ENCODE results near the gene CXCL9. TPM values are rescaled to one million over a fixed set of nuclear protein-coding genes. Genes with fewer than 3 reads are reported as not detected.

Gene CXCL9
- total RNA-seq (2021; ENCODE audit: unreplicated experiment) (not detected), Bru-seq, nascent RNA (not detected), BruChase-seq, experiment 1, labeled RNA remaining after a 2-hour chase (not detected), BruChase-seq, experiment 2, labeled RNA remaining after a 6-hour chase (not detected)
- not detected for polyA plus RNA-seq (2012; ENCODE audit: insufficient read length)
- long read RNA-seq: 0 reads

- ChIA-PET POLR2A (no interaction called here), CTCF (no interaction called here)
- Histone ChIP-seq H3K4me3 (ENCODE audit: low read depth in 2 of 2, low read length in 2 of 2) (no peak within 1 kb of the TSS), H3K36me3 (ENCODE audit: control insufficient read depth, insufficient read depth, low read length) (no peaks in the 10 kb centered on the region), H3K27ac (ENCODE audit: low read length) (no peak within 1 kb of the TSS), H3K27me3 (ENCODE audit: control insufficient read depth, insufficient read depth, low read length) (no peaks in the 10 kb centered on the region; the same call in 1 of the 2 replicates), H3K9me3 (ENCODE audit: control insufficient read depth, insufficient read depth, low read depth, low read length) (no peaks in the 10 kb centered on the region), H3K4me1 (ENCODE audit: control insufficient read depth, insufficient read depth, low read length) (no peaks in the 10 kb centered on the region)
- TF ChIP-seq CTCF (IDR thresholded peaks at IDR 0.05): no peak
- TF ChIP-seq, protein P1, sequence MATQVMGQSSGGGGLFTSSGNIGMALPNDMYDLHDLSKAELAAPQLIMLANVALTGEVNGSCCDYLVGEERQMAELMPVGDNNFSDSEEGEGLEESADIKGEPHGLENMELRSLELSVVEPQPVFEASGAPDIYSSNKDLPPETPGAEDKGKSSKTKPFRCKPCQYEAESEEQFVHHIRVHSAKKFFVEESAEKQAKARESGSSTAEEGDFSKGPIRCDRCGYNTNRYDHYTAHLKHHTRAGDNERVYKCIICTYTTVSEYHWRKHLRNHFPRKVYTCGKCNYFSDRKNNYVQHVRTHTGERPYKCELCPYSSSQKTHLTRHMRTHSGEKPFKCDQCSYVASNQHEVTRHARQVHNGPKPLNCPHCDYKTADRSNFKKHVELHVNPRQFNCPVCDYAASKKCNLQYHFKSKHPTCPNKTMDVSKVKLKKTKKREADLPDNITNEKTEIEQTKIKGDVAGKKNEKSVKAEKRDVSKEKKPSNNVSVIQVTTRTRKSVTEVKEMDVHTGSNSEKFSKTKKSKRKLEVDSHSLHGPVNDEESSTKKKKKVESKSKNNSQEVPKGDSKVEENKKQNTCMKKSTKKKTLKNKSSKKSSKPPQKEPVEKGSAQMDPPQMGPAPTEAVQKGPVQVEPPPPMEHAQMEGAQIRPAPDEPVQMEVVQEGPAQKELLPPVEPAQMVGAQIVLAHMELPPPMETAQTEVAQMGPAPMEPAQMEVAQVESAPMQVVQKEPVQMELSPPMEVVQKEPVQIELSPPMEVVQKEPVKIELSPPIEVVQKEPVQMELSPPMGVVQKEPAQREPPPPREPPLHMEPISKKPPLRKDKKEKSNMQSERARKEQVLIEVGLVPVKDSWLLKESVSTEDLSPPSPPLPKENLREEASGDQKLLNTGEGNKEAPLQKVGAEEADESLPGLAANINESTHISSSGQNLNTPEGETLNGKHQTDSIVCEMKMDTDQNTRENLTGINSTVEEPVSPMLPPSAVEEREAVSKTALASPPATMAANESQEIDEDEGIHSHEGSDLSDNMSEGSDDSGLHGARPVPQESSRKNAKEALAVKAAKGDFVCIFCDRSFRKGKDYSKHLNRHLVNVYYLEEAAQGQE (IDR thresholded peaks at IDR 0.05; ENCODE audit: insufficient read depth in 1 of 2, low read depth in 2 of 2, low read length in 1 of 2): no peak
- no peak for TF ChIP-seq TCF7L2 (IDR thresholded peaks at IDR 0.05; ENCODE audit: low read depth, low read length)
- TF ChIP-seq POLR2AphosphoS5 (IDR thresholded peaks at IDR 0.05; ENCODE audit: low read depth, low read length): no peak
- TF ChIP-seq SIN3A (IDR thresholded peaks at IDR 0.05; ENCODE audit: borderline replicate concordance, insufficient read depth, low read depth, low read length): no peak
- intact Hi-C loops (cut with micrococcal nuclease; ENCODE audit: unreplicated experiment) (no loop called here), in situ Hi-C loops (cut with HindIII; ENCODE audit: low pct_unique_long_range_greater_than_20kb, low sequenced_read_pairs) (no loop called here)
- BruUV-seq (replicated peaks): no TSS peak
- DNase-seq (ENCODE audit: low read depth, low spot score): no peak
- no peak for ATAC-seq
Measured at GRCh38 chr4:76007089-76007862, at the start of gene CXCL9. Gene CXCL9 (minus strand): TSS chr4:76007509. CDS start chr4:76007449, 60 bp downstream.

GRCh38 chr4:76055421-76055820, 48.1 kb upstream of the CXCL9 start:
- CTCF ChIA-PET: no interaction called here
- Histone ChIP-seq H3K4me3 (ENCODE audit: low read depth in 2 of 2, low read length in 2 of 2) (no peak overlapping the region), H3K27me3 (ENCODE audit: control insufficient read depth, insufficient read depth, low read length) (peaks cover 7% of the 10 kb centered on the region), H3K27ac (ENCODE audit: low read length) (no peak overlapping the region), H3K9me3 (ENCODE audit: control insufficient read depth, insufficient read depth, low read depth, low read length) (no peaks in the 10 kb centered on the region), H3K36me3 (ENCODE audit: control insufficient read depth, insufficient read depth, low read length) (no peaks in the 10 kb centered on the region), H3K4me1 (ENCODE audit: control insufficient read depth, insufficient read depth, low read length) (no peaks in the 10 kb centered on the region)
- POLR2A ChIA-PET: no interaction called here
- in situ Hi-C loops (cut with HindIII; ENCODE audit: low pct_unique_long_range_greater_than_20kb, low sequenced_read_pairs) (no loop called here), intact Hi-C loops (cut with micrococcal nuclease; ENCODE audit: unreplicated experiment) (no loop called here)
- ATAC-seq: no peak
- TF ChIP-seq POLR2AphosphoS5 (IDR thresholded peaks at IDR 0.05; ENCODE audit: low read depth, low read length) (no peak), TCF7L2 (IDR thresholded peaks at IDR 0.05; ENCODE audit: low read depth, low read length) (no peak), SIN3A (IDR thresholded peaks at IDR 0.05; ENCODE audit: borderline replicate concordance, insufficient read depth, low read depth, low read length) (no peak), CTCF (IDR thresholded peaks at IDR 0.05) (no peak)
- TF ChIP-seq, protein P1 (IDR thresholded peaks at IDR 0.05; ENCODE audit: insufficient read depth in 1 of 2, low read depth in 2 of 2, low read length in 1 of 2): no peak
- no peak for DNase-seq (ENCODE audit: low read depth, low spot score)
- no TSS peak for BruUV-seq (replicated peaks)
